Uterus (tissue), 4 donors: ENCODE measurements around the gene FOXC2. TPM values are rescaled to one million over a fixed set of nuclear protein-coding genes. Genes with fewer than 3 reads are reported as not detected.

Source experiments
- DNase-seq, 2 donors: peaks; one replicate each; pipeline ENCODE4 v3.0.0-alpha.2; 2019 to 2020
- H3K27ac ChIP-seq, 2 donors: fragments of 200-600 bp; sonication (generic); 1 replicate in 1 of 2; 2 replicates in 1 of 2; pipeline ENCODE4 v1.5.1; 2016 to 2018
- H3K27me3 ChIP-seq, 2 donors: fragments of 200-600 bp; sonication (generic); one replicate each; pipeline ENCODE4 v1.5.1; 2018 to 2019; ENCODE audit warnings: control low read depth in 1 of 2
- H3K36me3 ChIP-seq, 2 donors: fragments of 200-600 bp; sonication (generic); one replicate each; pipeline ENCODE4 v1.5.1; 2019; ENCODE audit warnings: control low read depth in 1 of 2
- H3K4me1 ChIP-seq, 2 donors: fragments of 200-600 bp; sonication (generic); one replicate each; pipeline ENCODE4 v1.5.1; 2018 to 2019; ENCODE audit warnings: control low read depth in 1 of 2
- H3K4me3 ChIP-seq, 2 donors: fragments of 200-600 bp; sonication (generic); 1 replicate in 1 of 2; 2 replicates in 1 of 2; pipeline ENCODE4 v1.5.1; 2018 to 2019; ENCODE audit warnings: mild to moderate bottlenecking in 1 of 2
- H3K9me3 ChIP-seq, 2 donors: fragments of 200-600 bp; sonication (generic); one replicate each; pipeline ENCODE4 v1.5.1; 2019; ENCODE audit warnings: control low read depth in 1 of 2
- CTCF ChIP-seq, 4 experiments: fragments of 200-600 bp in 2 of 4; fragments of 450-650 bp in 2 of 4; sonication (generic) in 2 of 4; IDR thresholded peaks; one replicate each; pipeline ENCODE4 v1.5.1; 2016 to 2019; ENCODE audit warnings: antibody characterized with exemption in 4 of 4, mild to moderate bottlenecking in 2 of 4, moderate library complexity in 1 of 4
- POLR2A ChIP-seq, 2 donors: fragments of 450-650 bp; IDR thresholded peaks; one replicate each; pipeline ENCODE4 v1.6.1; 2016; ENCODE audit warnings: antibody characterized with exemption in 2 of 2, mild to moderate bottlenecking in 1 of 2, moderate library complexity in 1 of 2
- intact Hi-C: fragments of 100-400 bp; cut with DNase I; formaldehyde crosslinking; loops from one replicate; pipeline ENCODE4 v1.15.1; 2023; ENCODE audit warnings: low total_unique reads
- total RNA-seq, 4 donors: library from RNA; depleted of rRNA in 3 of 4; stranded (reverse); fragments of >200 nt in 3 of 4; gene quantifications; one replicate each; pipeline versions ENCODE4 v1.1.0 to v1.2.4, GENCODE V29; 2014 to 2023
- donor health status: DM: yes; HTN: yes; CAD: no.

Gene FOXC2
- total RNA-seq, 4 donors from 2014 or later: 0.21 to 2.6 TPM; not detected in 2

- H3K4me1 ChIP-seq: no peaks in the 10 kb centered on the region
- no peak for DNase-seq
- H3K4me3 ChIP-seq: no peak overlapping the region
- TF ChIP-seq POLR2A (IDR thresholded peaks at IDR 0.05) (no peak), CTCF (IDR thresholded peaks at IDR 0.05) (no peak)
- no peaks in the 10 kb centered on the region for H3K27me3 ChIP-seq
- intact Hi-C loops: no loop called here
- H3K27ac ChIP-seq: no peak overlapping the region
- H3K36me3 ChIP-seq: no peaks in the 10 kb centered on the region
- no peaks in the 10 kb centered on the region for H3K9me3 ChIP-seq
Observed at GRCh38 chr16:86533076-86533475, 33.6 kb upstream of the FOXC2 start.

GRCh38 chr16:86533767-86534351 lies 32.8 kb upstream of the FOXC2 start:
- H3K4me3 ChIP-seq: no peak overlapping the region
- H3K27ac ChIP-seq: no peak overlapping the region
- intact Hi-C loops: no loop called here
- H3K27me3 ChIP-seq: no peaks in the 10 kb centered on the region
- H3K9me3 ChIP-seq: no peaks in the 10 kb centered on the region
- TF ChIP-seq POLR2A (IDR thresholded peaks at IDR 0.05) (no peak), CTCF (IDR thresholded peaks at IDR 0.05) (no peak)
- H3K4me1 ChIP-seq: no peaks in the 10 kb centered on the region
- no peak for DNase-seq
- H3K36me3 ChIP-seq: no peaks in the 10 kb centered on the region

- Histone ChIP-seq H3K4me3 (no peak overlapping the region), H3K27me3 (no peaks in the 10 kb centered on the region), H3K4me1 (no peaks in the 10 kb centered on the region), H3K27ac (no peak overlapping the region), H3K9me3 (no peaks in the 10 kb centered on the region), H3K36me3 (no peaks in the 10 kb centered on the region)
- intact Hi-C loops: no loop called here
- DNase-seq: no peak
- TF ChIP-seq POLR2A (IDR thresholded peaks at IDR 0.05): no peak
Observed at GRCh38 chr16:86534779-86535615, 31.6 kb upstream of the FOXC2 start.

- Histone ChIP-seq H3K27me3 (no peaks in the 10 kb centered on the region), H3K9me3 (no peaks in the 10 kb centered on the region), H3K27ac (no peak overlapping the region), H3K36me3 (no peaks in the 10 kb centered on the region), H3K4me3 (no peak overlapping the region), H3K4me1 (no peaks in the 10 kb centered on the region)
- no peak for DNase-seq
- TF ChIP-seq CTCF (IDR thresholded peaks at IDR 0.05) (no peak), POLR2A (IDR thresholded peaks at IDR 0.05) (no peak)
- intact Hi-C loops: no loop called here
Observed at GRCh38 chr16:86536621-86537020, 30.0 kb upstream of the FOXC2 start.

- no peaks in the 10 kb centered on the region for H3K4me1 ChIP-seq
- no peaks in the 10 kb centered on the region for H3K36me3 ChIP-seq
- H3K4me3 ChIP-seq: no peak overlapping the region
- H3K27me3 ChIP-seq: no peaks in the 10 kb centered on the region
- TF ChIP-seq CTCF (IDR thresholded peaks at IDR 0.05): no peak
- TF ChIP-seq POLR2A (IDR thresholded peaks at IDR 0.05): no peak
- intact Hi-C loops: no loop called here
- no peak for DNase-seq
- H3K27ac ChIP-seq: no peak overlapping the region
- H3K9me3 ChIP-seq: no peaks in the 10 kb centered on the region
Observed at GRCh38 chr16:86537486-86537885, 29.1 kb upstream of the FOXC2 start.
